Measurements from ENCODE around the gene CHD9.

Gene CHD9

DNA sequence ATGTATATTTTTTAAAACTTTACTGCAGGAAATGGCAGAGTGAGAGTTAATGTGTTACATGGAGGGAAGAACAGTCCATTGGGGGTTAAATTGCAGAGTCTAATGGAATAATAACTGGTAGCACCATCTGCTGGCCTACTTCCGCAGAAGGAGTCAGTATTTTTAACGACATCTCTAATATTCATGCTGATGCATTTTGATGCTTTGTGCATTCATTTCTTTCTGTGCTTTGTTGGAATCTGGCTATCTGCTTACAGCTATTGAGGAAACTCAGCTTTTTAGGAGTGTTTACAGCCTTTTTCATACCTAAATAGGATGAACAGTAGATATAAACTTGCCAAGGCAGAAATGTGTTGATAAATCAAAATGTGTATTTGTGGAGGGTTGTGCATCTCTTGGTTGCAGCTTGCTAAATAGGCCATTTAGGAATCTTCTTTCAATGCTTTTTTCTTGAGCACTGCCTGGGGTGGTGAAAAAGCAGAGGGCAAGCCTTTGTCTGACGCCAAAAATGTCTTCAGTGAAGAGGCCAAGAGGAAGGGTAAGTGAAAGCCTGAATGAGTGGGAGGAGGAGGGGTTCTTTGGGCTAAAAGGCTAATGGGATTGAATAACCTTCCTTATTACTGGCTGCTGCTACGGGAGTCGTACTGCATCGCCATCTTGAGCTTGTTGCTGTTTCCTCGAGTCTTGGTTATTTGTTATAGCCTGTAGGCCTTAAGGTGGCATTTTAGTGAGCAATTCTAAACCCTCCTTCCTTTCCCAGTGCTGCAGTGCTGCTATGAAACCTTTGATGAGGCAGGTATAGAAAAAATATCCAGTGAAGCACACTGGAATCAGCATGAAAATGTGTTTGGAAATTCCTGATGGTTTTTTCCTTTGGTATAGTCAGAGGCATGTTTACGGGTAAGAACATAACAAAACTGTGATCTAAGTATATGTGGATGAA, 153.3 kb downstream of the CHD9 start:
- Histone ChIP-seq H3K27me3 (replicated peaks; ENCODE audit: control insufficient read depth, insufficient read depth, low read length) (no peaks in the 10 kb centered on the region), H3K36me3 (ENCODE audit: control insufficient read depth, insufficient read depth, low read length) (no peaks in the 10 kb centered on the region), H3K4me3 (replicated peaks; ENCODE audit: low read depth, low read length) (peak overlapping the region; percentile 44)
- peak; percentile 62 for DNase-seq (ENCODE audit: extremely low read depth, insufficient read length)
- TF ChIP-seq CTCF (IDR thresholded peaks at IDR 0.05; ENCODE audit: insufficient read depth, low read length, poor library complexity, severe bottlenecking): peak; percentile 46

DNA sequence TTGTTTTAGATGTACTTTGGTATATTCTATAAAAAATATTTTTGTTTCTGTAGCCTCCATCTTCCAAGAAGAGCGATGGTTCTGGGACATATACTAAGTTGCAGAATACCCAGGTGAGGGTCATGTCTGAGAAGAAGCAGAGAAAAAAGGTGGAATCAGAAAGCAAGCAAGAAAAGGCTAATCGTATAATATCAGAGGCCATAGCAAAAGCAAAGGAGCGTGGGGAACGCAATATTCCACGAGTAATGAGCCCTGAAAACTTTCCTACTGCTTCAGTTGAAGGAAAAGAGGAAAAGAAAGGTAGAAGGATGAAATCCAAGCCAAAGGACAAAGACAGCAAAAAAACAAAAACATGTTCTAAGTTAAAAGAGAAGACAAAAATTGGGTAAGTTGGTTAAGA, 154.6 kb downstream of the CHD9 start:
- Histone ChIP-seq H3K27me3 (replicated peaks; ENCODE audit: control insufficient read depth, insufficient read depth, low read length) (no peaks in the 10 kb centered on the region), H3K36me3 (ENCODE audit: control insufficient read depth, insufficient read depth, low read length) (no peaks in the 10 kb centered on the region), H3K4me3 (replicated peaks; ENCODE audit: low read depth, low read length) (peak overlapping the region; percentile 44)
- TF ChIP-seq CTCF (IDR thresholded peaks at IDR 0.05; ENCODE audit: insufficient read depth, low read length, poor library complexity, severe bottlenecking): no peak
- no peak for DNase-seq (ENCODE audit: extremely low read depth, insufficient read length)

DNA sequence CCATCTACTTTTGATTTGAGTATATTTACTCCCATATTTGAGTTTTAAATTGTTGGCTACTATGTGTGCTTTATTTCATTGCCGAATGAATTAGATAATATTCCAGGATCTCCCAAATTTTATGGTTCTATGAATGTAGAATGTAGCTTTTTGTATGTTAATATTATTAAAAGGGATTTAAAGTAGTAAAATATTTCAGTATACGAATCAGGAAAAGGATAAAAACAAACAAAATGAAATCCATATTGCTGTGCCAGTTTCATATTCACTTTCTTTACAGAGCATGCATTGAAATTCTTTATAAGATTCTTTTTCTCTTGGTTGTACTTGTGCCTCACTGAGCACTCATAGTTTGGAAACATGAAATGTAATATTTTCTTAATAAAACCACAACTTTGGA, 155.1 kb downstream of the CHD9 start:
- Histone ChIP-seq H3K4me3 (replicated peaks; ENCODE audit: low read depth, low read length) (peak overlapping the region; percentile 44), H3K27me3 (replicated peaks; ENCODE audit: control insufficient read depth, insufficient read depth, low read length) (no peaks in the 10 kb centered on the region), H3K36me3 (ENCODE audit: control insufficient read depth, insufficient read depth, low read length) (no peaks in the 10 kb centered on the region)
- no peak for TF ChIP-seq CTCF (IDR thresholded peaks at IDR 0.05; ENCODE audit: insufficient read depth, low read length, poor library complexity, severe bottlenecking)
- DNase-seq (ENCODE audit: extremely low read depth, insufficient read length): no peak

DNA sequence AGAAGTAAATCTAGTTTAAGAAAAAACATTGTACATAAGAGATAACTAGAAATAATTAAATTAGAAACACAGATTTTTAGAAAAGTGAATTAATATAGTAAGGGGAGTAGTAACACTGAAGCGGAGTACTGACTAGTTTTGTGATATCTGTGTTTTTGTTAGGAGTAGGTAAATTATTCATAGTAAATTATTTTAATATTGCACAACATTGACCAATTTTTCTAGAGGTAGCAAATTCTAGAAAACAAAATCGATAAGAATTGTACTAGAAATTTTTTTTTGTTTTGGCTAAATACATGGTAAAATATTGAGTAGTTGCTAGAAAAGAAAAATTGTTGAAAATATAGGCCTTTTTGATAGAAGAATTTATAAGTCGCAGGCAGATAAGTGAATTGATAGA, 156.5 kb downstream of the CHD9 start:
- Histone ChIP-seq H3K27me3 (replicated peaks; ENCODE audit: control insufficient read depth, insufficient read depth, low read length) (no peaks in the 10 kb centered on the region), H3K36me3 (ENCODE audit: control insufficient read depth, insufficient read depth, low read length) (no peaks in the 10 kb centered on the region), H3K4me3 (replicated peaks; ENCODE audit: low read depth, low read length) (no peak overlapping the region)
- no peak for DNase-seq (ENCODE audit: extremely low read depth, insufficient read length)
- TF ChIP-seq CTCF (IDR thresholded peaks at IDR 0.05; ENCODE audit: insufficient read depth, low read length, poor library complexity, severe bottlenecking): no peak

DNA sequence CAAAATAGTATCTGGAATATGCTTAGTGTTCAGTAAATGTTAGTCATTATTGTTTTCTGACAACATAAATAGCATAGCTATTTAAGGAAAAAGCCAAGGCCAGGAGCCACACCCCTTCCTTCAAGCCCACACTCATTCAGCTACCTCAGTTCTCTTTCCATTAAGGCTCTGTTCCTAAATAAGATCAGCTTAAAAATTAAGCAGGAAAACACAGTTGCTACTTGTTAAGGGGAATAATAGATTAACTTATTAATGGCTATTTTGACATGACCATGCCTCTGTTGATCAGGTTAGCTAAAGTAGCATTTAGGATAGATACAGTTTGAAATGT, 158.1 kb downstream of the CHD9 start:
- no peaks in the 10 kb centered on the region for H3K27me3 ChIP-seq (replicated peaks; ENCODE audit: control insufficient read depth, insufficient read depth, low read length)
- no peaks in the 10 kb centered on the region for H3K36me3 ChIP-seq (ENCODE audit: control insufficient read depth, insufficient read depth, low read length)
- H3K4me3 ChIP-seq (replicated peaks; ENCODE audit: low read depth, low read length): no peak overlapping the region
- no peak for DNase-seq (ENCODE audit: extremely low read depth, insufficient read length)
- no peak for TF ChIP-seq CTCF (IDR thresholded peaks at IDR 0.05; ENCODE audit: insufficient read depth, low read length, poor library complexity, severe bottlenecking)

Measured in GM06990 (cell line).